SK-N-SH (cell line): ENCODE measurements around the gene PCBD2. TPM values are rescaled to one million over a fixed set of nuclear protein-coding genes. Genes with fewer than 3 reads are reported as not detected.

Experiments used
- CTCF ChIA-PET: fragments of 300-600, 350-600 bp; formaldehyde crosslinking; extraction: SDS; loops from one replicate; lab custom pipeline; 2021; lab: Yijun Ruan, JAX
- POLR2A ChIA-PET: fragments of 350-600 bp; sonication (Branson Sonifier 250); formaldehyde crosslinking; extraction: SDS; loops from one replicate; lab custom pipeline; 2020; ENCODE audit warnings: antibody characterized with exemption, inconsistent platforms; lab: Yijun Ruan, JAX
- DNase-seq: peaks from one replicate; pipeline ENCODE4 v3.0.0; 2012
- H2AFZ ChIP-seq: fragments of 200-600 bp; sonication (generic); 2 replicates; pipeline ENCODE4 v1.8.1; 2016; ENCODE audit warnings: antibody characterized with exemption, mild to moderate bottlenecking, low read depth
- H3F3A ChIP-seq: fragments of 200-600 bp; sonication (generic); replicated peaks from 2 replicates; pipeline ENCODE3; 2016; ENCODE audit warnings: antibody characterized with exemption, mild to moderate bottlenecking; ENCODE audit not compliant: insufficient read depth
- H3K27ac ChIP-seq, 2 experiments: fragments of 200-500 bp in 1 of 2; fragments of 200-600 bp in 1 of 2; sonication (Bioruptor generic) in 1 of 2; sonication (generic), shearing (Covaris generic) in 1 of 2; 2 replicates each; pipeline versions ENCODE4 v1.5.1 to v1.6.1; 2014 to 2016; ENCODE audit warnings: low read depth in 2 of 2, inconsistent platforms in 1 of 2, low read length in 1 of 2, mild to moderate bottlenecking in 1 of 2, mixed read lengths in 1 of 2
- H3K27me3 ChIP-seq: fragments of 200-600 bp; sonication (generic), shearing (Covaris generic); 2 replicates; pipeline ENCODE4 v1.6.1; 2016; ENCODE audit warnings: mixed run types; ENCODE audit not compliant: insufficient read depth
- H3K36me3 ChIP-seq, 2 experiments: fragments of 200-500 bp in 1 of 2; fragments of 200-600 bp in 1 of 2; sonication (Bioruptor generic) in 1 of 2; sonication (generic) in 1 of 2; replicated peaks in 1 of 2; 2 replicates each; pipeline versions ENCODE3 to v1.5.1; 2014 to 2016; ENCODE audit warnings: low read length in 1 of 2, mild to moderate bottlenecking in 1 of 2; ENCODE audit not compliant: insufficient read depth in 2 of 2, control insufficient read depth in 1 of 2
- H3K4me1 ChIP-seq, 2 experiments: fragments of 200-500 bp in 1 of 2; fragments of 200-600 bp in 1 of 2; sonication (Bioruptor generic) in 1 of 2; sonication (generic), shearing (Covaris generic) in 1 of 2; 2 replicates each; pipeline versions ENCODE4 v1.5.1 to v1.6.1; 2014 to 2016; ENCODE audit warnings: low read depth in 1 of 2, low read length in 1 of 2, mixed run types in 1 of 2; ENCODE audit not compliant: insufficient read depth in 2 of 2, control insufficient read depth in 1 of 2
- H3K4me2 ChIP-seq: fragments of 200-600 bp; sonication (generic), shearing (Covaris generic); 2 replicates; pipeline ENCODE4 v1.6.1; 2017; ENCODE audit warnings: mixed run types
- H3K4me3 ChIP-seq, 2 experiments: fragments of 200-500 bp in 1 of 2; fragments of 200-600 bp in 1 of 2; sonication (Bioruptor generic) in 1 of 2; sonication (generic), shearing (Covaris generic) in 1 of 2; 2 replicates each; pipeline versions ENCODE4 v1.5.1 to v1.8.1; 2014 to 2016; ENCODE audit warnings: low read depth in 2 of 2, inconsistent platforms in 1 of 2, low read length in 1 of 2, mild to moderate bottlenecking in 1 of 2, mixed read lengths in 1 of 2, moderate library complexity in 1 of 2
- H3K79me2 ChIP-seq: fragments of 200-600 bp; sonication (generic); 2 replicates; pipeline ENCODE4 v1.8.1; 2017; ENCODE audit warnings: mild to moderate bottlenecking; ENCODE audit not compliant: insufficient read depth
- H3K9ac ChIP-seq: fragments of 200-600 bp; sonication (generic); 2 replicates; pipeline ENCODE4 v1.6.1; 2017; ENCODE audit warnings: mixed run types
- H3K9me2 ChIP-seq: fragments of 200-600 bp; sonication (generic); 2 replicates; pipeline ENCODE4 v1.6.1; 2017; ENCODE audit warnings: mixed run types
- H3K9me3 ChIP-seq: fragments of 200-600 bp; sonication (generic); 2 replicates; pipeline ENCODE4 v1.6.1; 2017; ENCODE audit warnings: mixed run types, mild to moderate bottlenecking, moderate library complexity
- H4K20me1 ChIP-seq: fragments of 200-600 bp; sonication (generic); 2 replicates; pipeline ENCODE4 v1.6.1; 2017; ENCODE audit warnings: mild to moderate bottlenecking, mixed run types; ENCODE audit not compliant: insufficient read depth
- CHD2 ChIP-seq: fragments of 150-350 bp; IDR thresholded peaks from 2 replicates; pipeline ENCODE4 v1.6.1; 2018; ENCODE audit warnings: low read length; ENCODE audit not compliant: partially characterized antibody
- ELF1 ChIP-seq: IDR thresholded peaks from 2 replicates; pipeline ENCODE4 v1.4.0; 2012
- FOSL2 ChIP-seq: IDR thresholded peaks from 2 replicates; pipeline ENCODE4 v1.4.0; 2012; ENCODE audit warnings: low read depth, mild to moderate bottlenecking, moderate library complexity, borderline replicate concordance
- FOXJ3 ChIP-seq: sonication (generic); formaldehyde crosslinking; IDR thresholded peaks from 2 replicates; pipeline ENCODE4 v1.5.1; 2020; ENCODE audit warnings: mild to moderate bottlenecking, missing genetic modification reagents
- GATA2 ChIP-seq: sonication (generic); formaldehyde crosslinking; IDR thresholded peaks from 2 replicates; pipeline ENCODE4 v1.5.0; 2020; ENCODE audit warnings: mild to moderate bottlenecking, missing genetic modification reagents
- JUND ChIP-seq: IDR thresholded peaks from 2 replicates; pipeline ENCODE4 v1.4.0; 2012
- MXI1 ChIP-seq: IDR thresholded peaks from 2 replicates; pipeline ENCODE4 v1.6.1; 2012; ENCODE audit warnings: mild to moderate bottlenecking, low read depth, low read length, improper control_type of control experiment
- NRF1 ChIP-seq: IDR thresholded peaks from 2 replicates; pipeline ENCODE4 v1.6.1; 2012; ENCODE audit warnings: low read depth, mild to moderate bottlenecking, low read length
- RCOR1 ChIP-seq: fragments of 150-350 bp; IDR thresholded peaks from 2 replicates; pipeline ENCODE4 v1.6.1; 2017; ENCODE audit warnings: antibody characterized with exemption, low read length
- RXRA ChIP-seq: IDR thresholded peaks from 2 replicates; pipeline ENCODE4 v1.4.0; 2012; ENCODE audit warnings: low read depth, mild to moderate bottlenecking, borderline replicate concordance
- SMC3 ChIP-seq: IDR thresholded peaks from 2 replicates; pipeline ENCODE4 v1.6.1; 2012; ENCODE audit warnings: low read depth, low read length, improper control_type of control experiment
- TAF1 ChIP-seq: IDR thresholded peaks from 2 replicates; pipeline ENCODE4 v1.6.1; 2012; ENCODE audit warnings: low read depth, mild to moderate bottlenecking, low read length, moderate library complexity, borderline replicate concordance
- TCF12 ChIP-seq: IDR thresholded peaks from 2 replicates; pipeline ENCODE4 v1.4.0; 2012
- YY1 ChIP-seq: IDR thresholded peaks from 2 replicates; pipeline ENCODE4 v1.4.0; 2012; ENCODE audit warnings: low read depth, mild to moderate bottlenecking
- WGBS: methylation state at CpG from one replicate; pipeline ENCODE4 v1.1.6; 2017; ENCODE audit warnings: low lambda C conversion rate; 5-methylcytosine and 5-hydroxymethylcytosine counted together
- polyA plus RNA-seq, 3 experiments: library from polyadenylated mRNA; depleted of rRNA; stranded (reverse); fragments of >200 nt; gene quantifications; 2 replicates each; pipeline ENCODE4 v1.2.3, GENCODE V29; 2012
- TF ChIP-seq, protein P1 (sequence below): IDR thresholded peaks from 2 replicates; pipeline ENCODE4 v1.4.0; 2012; ENCODE audit warnings: low read depth, borderline replicate concordance
- TF ChIP-seq, protein P2 (sequence below): fragments of 150-350 bp; IDR thresholded peaks from 2 replicates; pipeline ENCODE4 v1.6.1; 2016; ENCODE audit warnings: mild to moderate bottlenecking, low read depth, low read length
- TF ChIP-seq, protein P3 (sequence below): IDR thresholded peaks from 2 replicates; pipeline ENCODE4 v1.6.1; 2012; ENCODE audit warnings: mild to moderate bottlenecking, low read depth, low read length, moderate library complexity
- TF ChIP-seq, protein P4 (sequence below): IDR thresholded peaks from 2 replicates; pipeline ENCODE4; 2012

The PCBD2 gene
- polyA plus RNA-seq, 1 of the 3 experiments (the other 2 are of a cell fraction) = 5.1 TPM

DNA sequence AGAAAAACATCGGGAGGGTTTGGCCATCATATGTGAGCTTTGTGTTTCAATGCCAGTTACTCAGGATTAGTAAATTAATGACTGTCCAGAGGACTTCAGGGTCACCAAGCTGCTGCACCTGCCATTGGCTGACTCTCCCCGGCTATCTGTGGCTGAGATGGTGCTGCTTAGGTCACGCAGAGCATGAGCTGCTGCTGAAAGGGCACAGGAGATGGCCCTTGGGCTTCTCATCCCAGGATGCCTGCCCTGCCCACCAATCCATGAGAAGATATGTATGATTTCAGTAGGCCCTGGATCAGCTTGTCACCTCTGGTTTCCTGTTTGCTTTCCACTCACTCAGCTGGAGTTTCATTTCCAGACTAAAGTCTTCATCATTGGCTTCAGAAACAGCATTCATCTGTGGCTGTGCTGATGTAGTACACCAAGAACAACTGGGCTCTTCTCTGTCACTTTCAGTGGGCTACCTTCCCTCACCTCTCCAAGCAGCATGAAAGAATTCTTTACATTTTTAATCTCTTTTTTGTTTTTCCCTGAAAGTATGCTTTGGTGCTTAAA lies 60.4 kb downstream of the PCBD2 start (continued):
- TF ChIP-seq, protein P1, sequence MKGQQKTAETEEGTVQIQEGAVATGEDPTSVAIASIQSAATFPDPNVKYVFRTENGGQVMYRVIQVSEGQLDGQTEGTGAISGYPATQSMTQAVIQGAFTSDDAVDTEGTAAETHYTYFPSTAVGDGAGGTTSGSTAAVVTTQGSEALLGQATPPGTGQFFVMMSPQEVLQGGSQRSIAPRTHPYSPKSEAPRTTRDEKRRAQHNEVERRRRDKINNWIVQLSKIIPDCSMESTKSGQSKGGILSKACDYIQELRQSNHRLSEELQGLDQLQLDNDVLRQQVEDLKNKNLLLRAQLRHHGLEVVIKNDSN = no peak
- TF ChIP-seq TCF12 (no peak), NRF1 (no peak), RCOR1 (no peak), FOXJ3 (CRISPR knock-in tag) (no peak), TAF1 (no peak), MXI1 (no peak), SMC3 (no peak), ELF1 (no peak)

DNA sequence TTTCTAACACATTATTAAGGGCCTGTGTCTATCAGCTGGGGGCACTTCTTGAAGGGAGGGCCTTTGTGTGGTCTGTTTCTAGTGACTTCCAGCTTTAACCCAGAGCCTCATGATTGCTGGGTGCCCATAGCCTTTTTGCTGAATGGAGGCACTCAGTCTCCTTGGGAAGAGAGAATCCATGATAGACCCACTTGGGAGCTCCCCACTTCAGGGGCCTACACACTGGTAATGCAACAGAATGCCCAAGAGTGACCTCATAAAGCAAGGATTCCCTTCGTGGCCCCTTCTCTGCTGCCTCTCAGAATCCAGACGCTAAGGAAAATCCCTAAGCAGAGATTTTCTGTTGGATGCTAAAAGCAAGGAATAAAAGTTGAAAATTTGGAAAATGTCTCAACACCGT lies 62.7 kb downstream of the PCBD2 start, which contains the start of gene CATSPER3:
Gene CATSPER3 (plus strand): TSS at position 301 of the 400 bp plus-strand sequence. CDS start 85 bp downstream, at position 386.
- Histone ChIP-seq H2AFZ (no peak within 1 kb of the TSS), H3F3A (no peaks in the 10 kb centered on the region), H3K9me2 (no peaks in the 10 kb centered on the region), H3K4me2 (no peak within 1 kb of the TSS), H3K4me3 (no peak within 1 kb of the TSS), H3K27ac (no peak within 1 kb of the TSS), H3K9ac (no peak within 1 kb of the TSS), H3K27me3 (no peaks in the 10 kb centered on the region), H3K36me3 (peaks cover 0 to 9% of the 10 kb centered on the region in 2 experiments), H3K4me1 (no peaks in the 10 kb centered on the region; a peak in 1 of 4 replicates), H3K79me2 (no peaks in the 10 kb centered on the region), H4K20me1 (no peaks in the 10 kb centered on the region)
- ChIA-PET CTCF (interaction anchor here (1.0 kb wide), 1 partner anchor 9 kb away, joined by 3 read pairs; no protein-coding TSS in a partner anchor), POLR2A (no interaction called here)
- 91% methylated on average over 3 of the region's 3 CpGs for WGBS
- TF ChIP-seq NRF1 (no peak), MXI1 (no peak), SMC3 (no peak)
- TF ChIP-seq, all 33 proteins: peak for 0
- no peak for DNase-seq
- no peaks in the 10 kb centered on the region for H3K9me3 ChIP-seq

DNA sequence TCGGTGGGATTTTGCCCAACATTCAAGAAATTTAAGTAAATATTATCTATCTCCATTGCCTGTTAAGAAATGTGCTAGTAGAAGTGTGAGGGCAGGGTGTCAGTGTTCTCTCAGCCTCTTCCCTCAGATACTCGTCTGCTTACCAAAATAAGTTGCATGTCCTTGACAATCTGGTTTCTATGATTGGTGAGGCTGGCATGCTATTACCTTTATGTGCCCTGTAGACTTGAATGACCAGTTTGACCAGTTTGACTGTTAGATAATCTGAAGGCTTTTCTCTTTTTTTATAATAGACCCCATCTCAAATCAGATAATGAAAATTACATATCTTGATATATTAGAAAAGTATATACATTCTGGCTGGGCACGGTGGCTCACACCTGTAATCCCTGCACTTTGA lies 63.1 kb downstream of the PCBD2 start:
- 86% methylated on average over 3 of the region's 3 CpGs for WGBS
- Histone ChIP-seq H3K9me3 (no peaks in the 10 kb centered on the region), H4K20me1 (no peaks in the 10 kb centered on the region), H3K4me1 (no peaks in the 10 kb centered on the region; a peak in 1 of 4 replicates), H3K4me2 (no peak overlapping the region), H3K4me3 (no peak overlapping the region), H3K9me2 (no peaks in the 10 kb centered on the region), H3K36me3 (peaks cover 0 to 8% of the 10 kb centered on the region in 2 experiments), H3K9ac (no peak overlapping the region), H2AFZ (no peak overlapping the region), H3F3A (no peaks in the 10 kb centered on the region), H3K27ac (no peak overlapping the region), H3K27me3 (no peaks in the 10 kb centered on the region), H3K79me2 (no peaks in the 10 kb centered on the region)
- POLR2A ChIA-PET = no interaction called here
- no peak for DNase-seq
- CTCF ChIA-PET = interaction anchor here (1.0 kb wide), 1 partner anchor 10 kb away, joined by 3 read pairs; no protein-coding TSS in a partner anchor
- TF ChIP-seq YY1 (no peak), RCOR1 (no peak), RXRA (no peak), JUND (no peak), GATA2 (CRISPR knock-in tag) (no peak), CHD2 (no peak), TAF1 (no peak), FOSL2 (no peak), MXI1 (no peak)
- TF ChIP-seq, protein P2, sequence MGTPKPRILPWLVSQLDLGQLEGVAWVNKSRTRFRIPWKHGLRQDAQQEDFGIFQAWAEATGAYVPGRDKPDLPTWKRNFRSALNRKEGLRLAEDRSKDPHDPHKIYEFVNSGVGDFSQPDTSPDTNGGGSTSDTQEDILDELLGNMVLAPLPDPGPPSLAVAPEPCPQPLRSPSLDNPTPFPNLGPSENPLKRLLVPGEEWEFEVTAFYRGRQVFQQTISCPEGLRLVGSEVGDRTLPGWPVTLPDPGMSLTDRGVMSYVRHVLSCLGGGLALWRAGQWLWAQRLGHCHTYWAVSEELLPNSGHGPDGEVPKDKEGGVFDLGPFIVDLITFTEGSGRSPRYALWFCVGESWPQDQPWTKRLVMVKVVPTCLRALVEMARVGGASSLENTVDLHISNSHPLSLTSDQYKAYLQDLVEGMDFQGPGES = no peak
- TF ChIP-seq, protein P3, sequence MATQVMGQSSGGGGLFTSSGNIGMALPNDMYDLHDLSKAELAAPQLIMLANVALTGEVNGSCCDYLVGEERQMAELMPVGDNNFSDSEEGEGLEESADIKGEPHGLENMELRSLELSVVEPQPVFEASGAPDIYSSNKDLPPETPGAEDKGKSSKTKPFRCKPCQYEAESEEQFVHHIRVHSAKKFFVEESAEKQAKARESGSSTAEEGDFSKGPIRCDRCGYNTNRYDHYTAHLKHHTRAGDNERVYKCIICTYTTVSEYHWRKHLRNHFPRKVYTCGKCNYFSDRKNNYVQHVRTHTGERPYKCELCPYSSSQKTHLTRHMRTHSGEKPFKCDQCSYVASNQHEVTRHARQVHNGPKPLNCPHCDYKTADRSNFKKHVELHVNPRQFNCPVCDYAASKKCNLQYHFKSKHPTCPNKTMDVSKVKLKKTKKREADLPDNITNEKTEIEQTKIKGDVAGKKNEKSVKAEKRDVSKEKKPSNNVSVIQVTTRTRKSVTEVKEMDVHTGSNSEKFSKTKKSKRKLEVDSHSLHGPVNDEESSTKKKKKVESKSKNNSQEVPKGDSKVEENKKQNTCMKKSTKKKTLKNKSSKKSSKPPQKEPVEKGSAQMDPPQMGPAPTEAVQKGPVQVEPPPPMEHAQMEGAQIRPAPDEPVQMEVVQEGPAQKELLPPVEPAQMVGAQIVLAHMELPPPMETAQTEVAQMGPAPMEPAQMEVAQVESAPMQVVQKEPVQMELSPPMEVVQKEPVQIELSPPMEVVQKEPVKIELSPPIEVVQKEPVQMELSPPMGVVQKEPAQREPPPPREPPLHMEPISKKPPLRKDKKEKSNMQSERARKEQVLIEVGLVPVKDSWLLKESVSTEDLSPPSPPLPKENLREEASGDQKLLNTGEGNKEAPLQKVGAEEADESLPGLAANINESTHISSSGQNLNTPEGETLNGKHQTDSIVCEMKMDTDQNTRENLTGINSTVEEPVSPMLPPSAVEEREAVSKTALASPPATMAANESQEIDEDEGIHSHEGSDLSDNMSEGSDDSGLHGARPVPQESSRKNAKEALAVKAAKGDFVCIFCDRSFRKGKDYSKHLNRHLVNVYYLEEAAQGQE = no peak
- TF ChIP-seq, protein P1 = no peak
- TF ChIP-seq, protein P4, sequence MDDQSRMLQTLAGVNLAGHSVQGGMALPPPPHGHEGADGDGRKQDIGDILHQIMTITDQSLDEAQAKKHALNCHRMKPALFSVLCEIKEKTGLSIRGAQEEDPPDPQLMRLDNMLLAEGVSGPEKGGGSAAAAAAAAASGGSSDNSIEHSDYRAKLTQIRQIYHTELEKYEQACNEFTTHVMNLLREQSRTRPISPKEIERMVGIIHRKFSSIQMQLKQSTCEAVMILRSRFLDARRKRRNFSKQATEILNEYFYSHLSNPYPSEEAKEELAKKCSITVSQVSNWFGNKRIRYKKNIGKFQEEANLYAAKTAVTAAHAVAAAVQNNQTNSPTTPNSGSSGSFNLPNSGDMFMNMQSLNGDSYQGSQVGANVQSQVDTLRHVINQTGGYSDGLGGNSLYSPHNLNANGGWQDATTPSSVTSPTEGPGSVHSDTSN = no peak
